NCI-H146 treated with DMSO at 0.1 percent for 48 hours (cell line): ENCODE data around the gene MSGN1.
A peak's percentile ranks its signal among the peaks of the same experiment; 100 is the strongest.
"Not testable (repeated sequence)": the region's sequence is repeated elsewhere in the genome, so short reads cannot be mapped to it uniquely, and the experiment has no call there.

ENCODE experiments used
- DNase-seq: peaks from one replicate; lab custom pipeline; 2025; ENCODE audit not compliant: unreplicated experiment; lab: John Stamatoyannopoulos, UW

Gene MSGN1

DNA sequence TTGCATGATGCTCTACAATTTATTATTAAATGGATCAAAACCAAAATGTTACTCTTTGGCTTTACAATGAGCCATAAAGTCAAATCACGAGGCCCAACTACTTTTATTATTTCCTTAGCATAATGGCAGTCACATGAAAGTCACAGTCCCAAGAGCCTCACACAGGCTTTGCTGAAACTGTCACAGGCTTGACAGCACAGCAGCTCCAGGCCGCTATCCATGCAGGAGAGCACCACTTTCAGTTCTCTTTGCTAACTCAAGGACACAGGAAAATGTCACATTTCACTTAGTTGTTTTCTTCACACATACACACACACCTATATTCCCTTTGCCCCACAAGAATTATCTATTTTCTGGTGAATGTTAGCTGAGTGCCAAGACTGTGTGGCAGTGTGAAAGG, 11.1 kb upstream of the MSGN1 start:
- no peak for DNase-seq

DNA sequence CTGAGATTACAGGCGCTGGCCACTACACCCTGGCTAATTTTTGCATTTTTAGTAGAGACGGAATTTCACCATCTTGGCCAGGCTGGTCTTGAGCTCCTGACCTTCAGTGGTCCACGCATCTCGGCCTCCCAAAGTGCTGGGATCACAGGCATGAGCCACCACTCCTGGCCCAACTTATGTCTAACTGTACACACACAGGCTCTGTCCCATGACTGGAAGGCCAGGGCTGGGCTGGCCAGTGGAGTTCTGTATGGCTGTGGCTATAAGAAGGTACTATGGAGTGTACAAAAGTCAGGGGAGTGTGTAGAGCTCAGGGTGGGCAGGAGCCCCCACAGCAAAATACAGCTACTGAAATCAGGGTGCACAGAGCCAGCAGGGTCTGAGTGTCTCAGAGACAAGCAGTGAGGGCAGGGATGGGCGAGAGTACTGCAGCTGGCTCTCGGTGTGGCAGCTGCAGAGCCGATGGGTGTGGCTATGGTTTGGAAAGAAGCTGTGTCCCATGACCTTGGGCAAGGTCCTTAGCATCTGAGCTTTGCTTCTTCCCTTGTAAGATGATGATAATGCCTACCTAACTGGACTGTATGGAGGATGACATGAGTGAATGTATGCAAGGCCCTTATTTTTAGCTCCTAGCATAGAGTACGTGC, 10.4 kb upstream of the MSGN1 start:
- no peak for DNase-seq

DNA sequence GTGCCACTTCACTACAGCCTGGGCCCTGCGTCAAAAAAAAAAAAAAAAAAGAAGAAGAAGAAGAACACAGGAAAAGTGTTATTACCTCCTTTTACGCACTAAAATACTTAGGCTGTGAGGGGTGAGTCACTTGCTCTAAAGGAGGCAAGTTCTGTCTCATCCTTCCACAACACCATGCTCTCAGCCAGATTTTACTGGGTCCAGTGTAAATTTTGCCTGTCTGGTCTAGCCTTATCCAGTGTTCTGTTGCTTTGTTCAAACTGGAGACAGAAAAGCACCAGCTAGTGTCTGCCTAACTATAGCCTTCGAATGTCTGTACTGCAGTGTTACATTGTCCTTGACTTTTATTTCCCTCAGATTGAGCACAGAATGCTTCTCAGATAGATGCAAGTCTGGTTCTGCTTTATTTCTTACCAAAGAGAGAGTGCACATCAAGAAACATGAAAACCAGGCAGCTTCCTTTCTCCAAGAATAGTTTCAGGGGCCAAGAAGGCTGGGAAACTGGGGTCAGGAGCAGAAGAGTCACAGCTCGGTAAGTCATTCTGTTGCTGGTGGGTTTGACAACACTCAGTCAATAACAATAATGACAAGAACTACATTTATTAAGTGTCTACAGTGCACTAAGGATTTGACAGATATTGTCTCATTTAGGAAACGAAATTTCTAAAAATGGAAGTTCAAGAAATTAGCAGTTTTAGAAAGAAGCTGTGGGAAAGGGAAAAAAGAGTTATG, 3.1 kb upstream of the MSGN1 start:
- no peak for DNase-seq

DNA sequence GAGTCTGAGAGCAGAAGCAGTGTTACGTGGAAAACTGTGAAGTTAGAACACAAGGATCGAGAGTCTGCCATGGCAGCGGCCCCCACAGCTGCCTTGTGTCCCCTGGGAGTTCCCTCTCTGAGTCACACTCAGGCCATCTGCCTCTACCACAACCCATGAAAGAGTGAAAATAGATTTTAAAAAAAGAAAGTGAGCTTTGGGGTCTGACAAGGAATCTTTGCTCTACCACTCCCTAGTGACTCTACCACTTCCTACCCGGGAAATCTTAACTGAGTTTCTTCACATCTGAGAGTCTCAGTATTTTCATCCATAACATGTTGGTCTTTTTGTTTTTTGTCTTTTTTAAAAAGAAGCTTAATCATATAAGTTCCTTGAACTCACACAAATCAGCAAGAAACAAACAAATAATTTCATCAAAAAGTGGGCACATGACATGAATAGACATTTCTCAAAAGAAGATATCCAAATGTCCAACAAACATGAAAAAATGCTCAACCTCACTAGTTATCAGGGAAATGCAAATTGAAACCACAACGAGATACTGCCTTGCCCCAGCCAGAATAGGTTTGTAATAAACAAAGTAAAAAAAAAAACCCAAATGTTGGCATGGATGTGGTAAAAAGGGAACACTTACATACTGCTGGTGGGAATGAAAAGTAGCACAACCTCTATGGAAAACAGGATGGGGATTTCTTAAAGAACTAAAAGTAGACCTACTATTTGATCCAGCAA, 2.4 kb upstream of the MSGN1 start:
- DNase-seq: no peak

DNA sequence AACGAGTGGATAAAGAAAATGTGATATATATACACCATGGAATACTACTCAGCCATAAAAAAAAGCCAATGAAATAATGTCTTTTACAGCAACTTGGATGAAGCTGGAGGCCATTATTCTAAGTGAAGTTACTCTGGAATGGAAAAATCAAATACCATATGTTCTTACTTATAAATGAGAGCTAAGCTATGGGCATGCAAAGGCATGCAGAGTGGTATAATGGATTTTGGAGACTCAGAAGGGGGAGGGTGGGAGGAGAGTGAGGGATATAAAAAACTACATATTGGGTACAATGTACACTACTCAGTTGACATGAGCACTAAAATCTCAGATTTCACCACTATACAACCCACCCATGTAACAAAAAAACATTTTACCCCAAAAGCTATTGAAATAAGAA, 1.7 kb upstream of the MSGN1 start:
- no peak for DNase-seq

DNA sequence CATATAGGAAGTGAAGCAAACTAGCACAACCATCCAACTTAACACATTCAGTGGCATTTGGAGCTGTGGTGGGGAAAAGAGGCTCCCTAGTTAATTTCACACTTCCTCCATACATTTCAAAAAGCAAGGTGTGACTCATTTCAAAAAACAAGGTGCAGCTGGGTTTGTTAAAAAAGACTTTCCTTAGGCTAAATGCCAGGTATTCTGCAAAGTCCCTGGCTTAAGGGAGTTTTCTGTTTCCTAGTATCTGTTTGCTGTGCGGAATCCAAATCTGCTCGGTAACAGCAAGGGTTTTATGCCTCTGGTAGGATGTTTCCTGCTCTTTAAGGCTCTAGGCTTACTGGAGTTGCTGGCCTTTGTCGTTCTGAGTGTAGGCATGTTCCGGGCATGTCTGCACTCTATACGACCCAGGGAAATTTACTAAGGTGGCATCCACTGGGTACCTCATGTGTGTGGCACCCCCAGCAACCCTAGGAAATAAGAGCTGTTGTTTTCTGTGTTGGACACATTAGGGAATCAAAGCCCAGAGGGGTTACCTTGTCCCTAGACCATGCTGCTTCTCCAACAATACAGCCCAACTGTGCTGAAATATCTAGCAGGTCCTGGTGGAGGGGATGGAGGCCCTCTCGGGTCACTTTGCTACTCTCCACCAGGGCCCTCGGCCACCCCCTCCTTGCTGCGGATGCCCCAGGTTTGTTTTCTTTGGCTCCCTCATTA, 634 bp upstream of the MSGN1 start:
- no peak for DNase-seq

DNA sequence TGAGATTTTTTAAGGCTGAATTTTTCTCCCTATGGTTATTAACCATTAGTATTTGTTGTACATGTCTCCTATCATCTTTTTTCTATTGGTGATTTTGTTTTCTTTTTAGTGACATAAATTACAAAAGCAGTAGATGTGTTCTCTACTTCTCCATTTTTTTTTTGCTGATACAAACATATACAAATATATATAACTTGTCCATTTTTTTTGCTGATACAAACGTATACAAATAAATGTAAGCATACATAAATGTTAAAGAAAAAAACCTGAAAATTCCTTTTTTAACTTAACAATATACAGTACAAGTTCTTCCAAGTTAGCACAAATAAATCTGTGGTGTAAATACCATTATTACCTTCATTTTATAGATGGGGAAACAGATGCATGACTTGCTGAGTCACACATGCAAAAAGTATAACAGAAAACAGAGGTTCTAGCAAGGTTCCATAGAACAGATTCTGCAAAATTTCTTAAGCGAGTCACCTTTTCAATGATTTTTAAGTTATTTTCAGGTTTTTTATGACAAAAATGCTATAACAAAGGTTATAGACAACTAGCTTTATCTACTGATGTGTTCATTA, 2.1 kb downstream of the MSGN1 start:
- no peak for DNase-seq

DNA sequence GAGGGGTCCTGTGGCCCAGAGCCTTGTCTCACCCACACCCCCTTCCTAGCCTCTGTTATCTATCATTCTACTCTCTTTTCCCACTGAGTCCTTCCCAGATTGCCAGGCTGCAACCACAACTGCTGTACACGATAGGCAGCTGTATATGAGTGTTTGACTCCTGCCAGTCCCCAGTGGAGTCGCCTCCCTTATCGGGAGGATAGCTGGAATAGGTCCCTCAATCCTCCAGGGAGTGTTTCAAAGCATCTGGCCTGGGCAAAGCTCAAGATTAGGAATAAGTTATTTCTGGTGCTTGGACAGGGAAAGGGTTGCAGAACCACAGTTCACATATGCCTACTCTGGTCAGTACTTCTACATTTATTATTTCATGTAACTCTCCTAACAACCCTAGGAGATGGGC, 4.8 kb downstream of the MSGN1 start:
- DNase-seq: no peak

DNA sequence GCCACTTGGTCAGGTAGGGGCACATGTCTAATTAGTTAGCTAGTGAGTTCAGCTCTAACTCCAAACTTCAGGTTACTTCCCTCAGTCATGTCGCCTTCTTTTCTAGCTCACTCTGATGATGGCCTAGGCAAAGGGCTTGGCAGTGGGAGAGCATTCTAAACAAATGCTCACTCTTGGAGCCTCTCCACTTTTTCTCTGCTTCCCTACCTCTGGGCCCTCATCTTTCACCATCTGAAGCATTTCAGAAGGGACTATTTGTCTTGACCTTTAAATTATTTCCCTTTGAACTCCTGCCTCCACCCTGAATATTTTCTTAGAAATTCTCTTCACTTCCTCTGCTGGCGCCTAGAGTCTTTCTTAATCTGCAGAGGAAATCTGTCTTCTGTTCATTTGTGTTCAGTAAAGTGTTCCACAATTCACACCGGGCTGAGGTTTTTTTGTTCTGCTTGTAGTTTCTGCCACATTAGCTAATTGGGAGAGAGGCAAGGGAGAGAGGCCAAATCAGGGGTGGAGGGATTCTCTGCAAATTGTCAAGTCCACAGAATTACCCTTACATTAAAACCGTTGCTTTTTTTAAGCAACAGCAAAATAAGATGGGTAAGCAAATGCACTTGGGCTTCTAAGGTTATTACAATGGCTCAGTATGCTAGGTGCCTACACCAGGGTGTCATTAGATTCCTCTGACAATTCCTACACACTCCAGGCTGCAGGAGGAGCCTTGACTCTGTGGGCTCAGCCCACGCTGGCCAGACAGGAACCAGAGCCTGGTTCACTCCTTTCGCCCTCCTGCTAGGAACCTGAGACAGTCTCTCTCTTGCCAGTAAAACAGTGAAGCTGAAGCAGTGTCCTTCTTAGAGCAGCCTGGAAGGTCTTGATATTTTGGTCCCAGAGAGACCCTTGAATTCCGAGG, 5.5 kb downstream of the MSGN1 start:
- no peak for DNase-seq

DNA sequence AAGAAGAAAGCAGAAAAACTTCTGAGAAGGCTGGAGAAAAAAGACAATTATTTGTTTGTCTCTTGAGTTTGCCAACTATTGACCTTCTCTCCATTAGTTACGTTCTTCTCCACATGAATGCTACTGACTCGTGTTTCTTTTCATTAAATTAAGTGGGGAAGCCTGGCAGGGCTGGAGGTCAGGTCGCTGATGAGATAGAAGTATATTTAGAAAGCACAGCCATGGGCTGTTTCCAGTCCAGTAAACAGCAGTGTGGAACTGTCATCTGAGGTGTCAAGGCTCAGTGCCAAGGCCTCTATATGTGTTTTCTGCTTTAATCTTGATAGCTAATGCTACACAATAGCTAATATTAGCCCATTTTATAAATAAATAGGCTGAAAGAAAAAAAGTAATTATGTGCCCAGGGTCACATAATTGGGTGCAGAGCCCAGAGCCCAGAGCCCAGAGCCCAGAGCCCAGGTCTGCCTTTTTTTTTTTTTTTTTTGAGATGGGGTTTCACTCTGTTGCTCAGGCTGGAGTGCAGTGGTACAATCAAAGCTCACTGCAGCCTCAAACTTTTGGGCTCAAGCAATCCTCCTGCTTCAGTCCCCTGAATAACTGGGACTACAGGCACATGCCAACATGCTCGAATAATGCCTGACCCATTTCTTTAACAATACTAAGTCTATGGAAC, 6.3 kb downstream of the MSGN1 start:
- DNase-seq: no peak

DNA sequence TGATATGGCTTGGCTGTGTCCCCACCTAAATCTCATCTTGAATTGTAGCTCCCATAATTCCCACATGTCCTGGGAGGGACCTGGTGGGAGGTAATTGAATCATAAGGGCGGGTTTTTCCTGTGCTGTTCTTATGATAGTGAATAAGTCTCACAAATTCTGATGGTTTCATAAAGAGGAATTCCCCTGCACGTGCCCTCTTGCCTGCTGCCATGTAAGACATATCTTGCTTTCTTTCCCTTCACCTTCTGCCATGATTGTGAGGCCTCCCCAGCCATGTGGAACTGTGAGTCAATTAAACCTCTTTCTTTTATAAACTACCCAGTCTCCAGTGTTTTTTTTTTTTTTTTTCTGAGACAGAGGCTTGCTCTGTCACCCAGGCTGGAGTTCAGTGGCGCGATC, 7.4 kb downstream of the MSGN1 start:
- DNase-seq: not testable (repeated sequence)

DNA sequence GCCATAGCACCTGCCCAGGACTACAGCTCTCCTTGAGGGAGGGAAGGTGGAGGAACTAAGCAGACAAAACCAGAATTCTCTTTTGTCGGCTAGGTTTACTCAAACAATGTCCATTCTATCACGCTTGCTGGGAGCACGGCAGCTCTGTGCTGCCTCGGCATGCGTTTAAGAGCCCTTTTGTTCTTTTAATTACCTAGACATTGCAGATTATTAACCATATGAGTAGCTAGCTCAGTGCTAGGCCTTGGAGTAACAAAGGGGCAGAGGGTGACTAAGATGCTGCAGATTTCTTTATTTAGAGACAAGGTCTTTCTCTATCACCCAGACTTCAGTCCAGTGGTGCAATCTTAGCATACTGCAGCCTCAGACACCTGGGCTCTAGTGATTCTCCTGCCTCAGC, 11.1 kb downstream of the MSGN1 start:
- peak; percentile 9 for DNase-seq

DNA sequence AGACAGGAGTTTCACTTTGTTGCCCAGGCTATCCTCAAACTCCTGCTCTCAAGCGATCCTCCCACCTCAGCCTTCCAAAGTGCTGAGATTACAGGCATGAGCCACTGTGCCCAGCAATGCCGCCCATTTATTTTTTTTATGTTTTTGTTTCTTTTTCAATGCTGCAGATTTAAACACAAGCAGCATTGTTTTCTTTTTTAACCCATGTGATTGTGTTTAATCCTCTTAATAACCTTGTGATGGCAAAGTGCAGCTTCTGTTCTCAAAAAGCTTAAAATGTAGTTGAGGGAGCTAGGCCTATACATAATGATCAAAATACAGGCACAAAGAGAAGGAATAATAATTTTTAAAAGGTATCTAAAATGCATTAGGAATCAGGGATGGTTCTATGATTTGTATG, 11.5 kb downstream of the MSGN1 start:
- no peak for DNase-seq

DNA sequence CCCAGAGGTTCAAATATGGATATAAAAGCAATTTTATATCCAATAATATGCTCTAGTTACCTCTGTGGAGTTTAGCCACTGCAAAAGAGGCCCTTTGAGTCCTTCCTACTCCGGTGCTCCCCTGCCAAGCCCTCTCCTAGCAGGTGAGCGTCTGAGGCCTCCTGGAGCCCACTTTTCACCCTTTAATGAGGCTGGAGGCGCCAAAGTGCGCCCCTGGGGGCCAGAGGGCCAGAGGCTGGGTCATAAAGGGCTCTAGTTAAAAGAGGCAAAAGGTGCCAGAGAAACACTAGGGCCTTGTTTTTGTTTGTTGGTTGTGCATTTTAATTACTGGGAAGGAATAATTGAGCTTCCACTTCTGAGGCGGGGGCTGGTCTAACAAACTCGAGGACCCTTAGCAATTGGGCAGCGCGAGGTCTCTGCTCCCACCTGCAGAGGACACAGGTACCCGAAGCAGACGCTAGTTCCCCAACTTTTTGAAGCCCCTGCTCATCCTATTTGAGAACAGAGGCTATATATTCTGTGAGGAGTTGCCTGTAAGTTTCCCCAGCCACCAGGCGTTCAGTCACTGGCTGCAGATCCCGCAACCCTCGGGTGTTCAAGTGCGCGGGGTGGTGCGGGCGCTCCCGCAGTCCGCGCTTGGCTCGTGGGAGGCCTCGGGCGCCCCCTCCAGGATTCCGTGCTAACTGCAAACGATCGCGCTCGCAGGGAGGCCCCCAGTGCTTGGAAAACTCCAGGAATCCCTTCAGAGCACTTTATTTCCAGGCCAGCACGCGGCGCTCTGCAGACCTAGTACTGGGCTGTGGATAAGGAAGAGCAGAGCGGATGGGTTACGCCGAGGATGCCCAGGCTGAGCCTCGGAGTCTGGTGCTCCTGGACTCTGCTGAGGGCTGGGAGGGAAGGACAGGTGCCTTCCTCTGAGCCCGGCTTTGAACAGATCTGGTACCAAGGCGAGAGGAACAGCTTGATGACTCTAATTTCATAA, 14.1 kb downstream of the MSGN1 start:
- no peak for DNase-seq

DNA sequence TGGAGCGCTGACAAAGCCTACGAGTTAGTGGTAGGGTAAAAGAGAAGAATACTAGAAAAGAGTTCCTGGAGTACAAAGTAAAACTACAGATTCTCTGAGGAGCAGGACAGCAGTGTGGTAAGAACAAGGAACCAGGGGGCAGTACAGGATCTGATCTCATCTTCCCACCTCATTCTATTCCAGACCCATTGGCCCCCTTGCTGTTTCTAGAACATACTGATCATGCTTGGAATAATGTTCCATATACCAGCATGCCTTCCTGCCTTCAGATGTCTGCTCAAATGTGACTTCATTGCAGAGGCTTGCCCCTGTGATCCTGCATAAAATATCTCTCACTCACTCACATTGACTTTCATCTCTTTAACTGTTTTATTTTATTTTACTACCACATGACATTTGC, 19.3 kb downstream of the MSGN1 start:
- DNase-seq: no peak

DNA sequence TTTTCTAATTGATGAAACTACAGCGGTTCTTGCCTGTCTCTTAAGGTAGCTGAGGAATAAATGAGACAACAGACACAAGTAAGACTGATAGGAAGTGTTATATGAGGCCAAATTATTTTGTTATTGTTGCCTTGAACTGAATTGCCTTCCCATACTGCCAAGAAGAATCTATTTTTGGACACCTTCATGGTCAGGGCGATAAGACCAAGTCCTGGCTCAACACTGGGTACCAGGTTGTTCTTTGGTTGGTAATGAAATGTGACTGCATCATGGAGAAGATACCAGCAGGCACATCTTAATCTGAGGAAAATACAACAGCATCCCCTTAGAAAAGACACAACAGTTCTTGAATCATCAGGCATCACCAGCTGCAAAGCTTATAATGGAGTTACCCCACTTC, 23.7 kb downstream of the MSGN1 start:
- DNase-seq: no peak

DNA sequence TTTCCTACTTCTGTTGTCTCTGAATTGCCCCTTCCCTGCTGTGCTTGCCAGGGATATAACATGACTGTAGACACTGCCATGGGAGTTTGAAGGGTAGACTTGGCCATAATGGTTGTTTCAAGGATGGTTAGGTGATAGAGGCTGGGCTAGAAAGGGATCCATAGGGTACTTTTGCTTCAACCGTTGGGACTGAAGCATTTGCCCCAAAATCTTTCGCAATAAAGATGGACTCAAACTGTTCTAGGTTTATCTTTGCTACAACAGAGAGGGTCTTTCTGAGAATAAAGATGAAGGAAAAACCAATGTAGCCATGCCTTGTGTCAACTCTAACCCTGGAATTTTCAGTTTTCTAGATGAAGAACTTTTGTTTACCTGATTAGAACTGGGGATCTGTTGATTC, 27.2 kb downstream of the MSGN1 start:
- no peak for DNase-seq

DNA sequence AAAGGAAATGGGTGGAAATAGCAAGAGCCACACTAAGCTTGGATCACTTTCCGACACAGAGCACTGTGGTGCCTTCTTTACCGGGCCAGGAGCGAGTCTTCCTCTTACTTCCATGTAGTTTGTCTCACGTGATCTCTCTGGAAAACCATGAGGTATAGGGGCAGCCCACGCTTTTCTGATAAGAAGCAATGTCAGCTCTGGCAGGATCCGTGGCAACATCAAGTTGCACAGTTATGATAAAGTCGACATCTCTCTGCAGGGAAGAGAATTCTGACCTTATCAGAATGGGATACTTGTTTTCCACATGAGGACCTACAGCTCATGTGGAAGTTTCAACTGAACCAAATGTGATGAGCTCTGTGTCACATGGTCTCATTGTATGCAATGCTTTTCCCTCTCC, 29.5 kb downstream of the MSGN1 start:
- no peak for DNase-seq

DNA sequence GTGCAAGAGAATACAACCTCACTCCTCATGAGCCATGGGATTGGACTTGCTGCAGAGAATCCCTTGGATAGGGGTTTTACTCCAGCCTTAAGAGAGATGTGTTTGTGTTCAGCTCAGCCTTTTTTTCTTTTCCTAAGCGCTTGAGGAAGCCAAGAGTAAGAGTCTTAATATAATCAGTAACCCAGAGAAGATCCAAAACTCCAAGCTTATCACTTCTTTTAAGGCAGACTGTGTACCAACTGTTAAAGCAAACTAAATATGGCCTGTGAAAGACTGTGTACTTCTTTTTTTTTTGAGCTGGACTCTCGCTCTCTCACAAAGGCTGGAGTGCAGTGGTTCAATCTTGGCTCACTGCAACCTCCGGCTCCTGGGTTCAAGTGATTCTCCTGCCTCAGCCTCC, 30.4 kb downstream of the MSGN1 start:
- DNase-seq: no peak
